DND-41 (cell line): ENCODE results near the gene ULK1.
A peak's percentile ranks its signal among the peaks of the same experiment; 100 is the strongest.

Source experiments
- ATAC-seq: fragments of 200-7000 bp; cut with Tn5 transposase; 3 replicates; pipeline ENCODE4 v1.9.1; 2021; ENCODE audit warnings: low read depth; ENCODE audit not compliant: insufficient read depth
- DNase-seq: peaks from one replicate; pipeline ENCODE4 v3.0.0-alpha.2; 2020
- H2AFZ ChIP-seq: 2 replicates; pipeline ENCODE4 v1.6.0; 2012; ENCODE audit warnings: low read depth, low read length
- H3K27ac ChIP-seq: 2 replicates; pipeline ENCODE4 v1.5.1; 2012; ENCODE audit warnings: low read length, inconsistent platforms
- H3K27me3 ChIP-seq: fragments of 200-600 bp; sonication (generic); 2 replicates; pipeline ENCODE4 v1.6.0; 2012; ENCODE audit warnings: low read length, mild to moderate bottlenecking, inconsistent platforms; ENCODE audit not compliant: insufficient read depth, poor library complexity
- H3K36me3 ChIP-seq: 2 replicates; pipeline ENCODE4 v1.5.1; 2012; ENCODE audit warnings: low read length, inconsistent platforms; ENCODE audit not compliant: insufficient read depth
- H3K4me1 ChIP-seq: 2 replicates; pipeline ENCODE4 v1.5.1; 2012; ENCODE audit warnings: mild to moderate bottlenecking, low read length; ENCODE audit not compliant: insufficient read depth
- H3K4me2 ChIP-seq: 2 replicates; pipeline ENCODE4 v1.6.0; 2012; ENCODE audit warnings: mild to moderate bottlenecking, moderate library complexity, low read length, inconsistent platforms; ENCODE audit not compliant: insufficient read depth
- H3K4me3 ChIP-seq, 2 experiments: fragments of 200-600 bp in 1 of 2; shearing (Covaris generic) in 1 of 2; 2 replicates each; pipeline ENCODE4 v1.5.1; 2012 to 2016; ENCODE audit warnings: inconsistent platforms in 2 of 2, low read length in 2 of 2, mild to moderate bottlenecking in 2 of 2, low read depth in 1 of 2, moderate library complexity in 1 of 2
- H3K79me2 ChIP-seq: 2 replicates; pipeline ENCODE4 v1.6.0; 2012; ENCODE audit warnings: low read length, inconsistent platforms; ENCODE audit not compliant: insufficient read depth
- H3K9ac ChIP-seq: 2 replicates; pipeline ENCODE4 v1.6.0; 2012; ENCODE audit warnings: low read depth, mild to moderate bottlenecking, inconsistent platforms, low read length, moderate library complexity
- H3K9me3 ChIP-seq: 2 replicates; pipeline ENCODE4 v1.5.1; 2012; ENCODE audit warnings: low read length, moderate library complexity, mild to moderate bottlenecking, inconsistent platforms; ENCODE audit not compliant: insufficient read depth, severe bottlenecking
- H4K20me1 ChIP-seq: 2 replicates; pipeline ENCODE4 v1.6.0; 2012; ENCODE audit warnings: low read length; ENCODE audit not compliant: insufficient read depth
- CTCF ChIP-seq: IDR thresholded peaks from 2 replicates; pipeline ENCODE4 v1.5.1; 2012; ENCODE audit warnings: borderline replicate concordance, low read length, moderate library complexity, mild to moderate bottlenecking; ENCODE audit not compliant: poor library complexity, severe bottlenecking; ENCODE audit errors: extremely low read depth
- EZH2 ChIP-seq: IDR thresholded peaks from 3 replicates; pipeline ENCODE4 v1.6.1; 2012; ENCODE audit warnings: borderline replicate concordance, low read depth, mild to moderate bottlenecking, moderate library complexity, low read length, inconsistent platforms; ENCODE audit not compliant: severe bottlenecking

Gene ULK1

DNA sequence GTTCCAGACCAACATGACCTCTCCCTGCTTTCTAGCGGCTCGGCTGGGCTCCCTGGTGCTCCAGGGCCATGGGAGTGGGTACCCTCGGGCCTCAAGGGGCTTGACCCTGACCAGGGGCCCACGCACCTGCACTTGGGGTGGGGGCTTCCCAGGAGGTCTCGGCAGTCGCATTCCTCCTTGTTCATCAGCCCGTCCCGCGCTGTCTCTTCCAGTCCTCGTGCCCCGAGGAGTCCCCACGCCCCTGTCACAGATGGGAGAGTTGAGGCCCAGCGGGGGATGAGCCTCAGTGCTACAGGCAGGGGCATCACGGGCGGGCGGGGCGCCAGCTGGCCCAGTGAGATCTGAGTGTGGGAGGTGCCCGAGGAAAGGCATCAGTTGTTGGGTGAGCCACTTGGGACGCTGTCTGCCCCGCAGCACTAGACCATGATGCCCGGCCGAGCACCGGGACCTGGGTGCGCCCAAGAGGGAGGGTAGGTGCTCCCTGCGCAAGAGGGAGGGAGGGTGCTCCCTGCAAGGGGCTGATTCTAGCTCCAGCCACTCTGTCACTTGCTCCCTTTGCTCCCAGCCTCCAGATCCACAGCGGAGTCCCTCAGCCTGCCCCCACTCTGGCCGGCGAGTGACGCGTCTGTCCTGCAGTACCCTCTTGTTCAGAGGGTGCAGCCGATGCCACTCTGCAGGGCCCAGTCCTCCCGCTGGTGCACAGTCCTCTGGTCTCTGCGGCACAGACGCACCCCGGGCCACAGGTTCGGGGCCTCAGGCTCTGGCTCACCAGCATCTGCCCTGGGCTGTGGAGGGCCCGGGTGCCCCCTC is 42.5 kb upstream of the ULK1 start:
- ATAC-seq (no peak; the same call in 2 of the 3 replicates), DNase-seq (no peak)
- Histone ChIP-seq H3K27me3 (no peaks in the 10 kb centered on the region), H3K27ac (no peak overlapping the region), H3K9me3 (no peaks in the 10 kb centered on the region), H3K4me3 (no peak overlapping the region), H2AFZ (no peak overlapping the region), H3K4me1 (0 out of 2 replicates have a peak, but pooled peaks cover 4% of the 10 kb centered on the region), H3K4me2 (no peak overlapping the region), H3K9ac (no peak overlapping the region), H3K36me3 (no peaks in the 10 kb centered on the region), H3K79me2 (no peaks in the 10 kb centered on the region), H4K20me1 (no peaks in the 10 kb centered on the region; the same call in 1 of the 2 replicates)
- TF ChIP-seq CTCF: no peak
- no peak for TF ChIP-seq EZH2

GRCh38 chr12:131852551-131853299 is 41.7 kb upstream of the ULK1 start:
- no peak for TF ChIP-seq EZH2
- no peak for TF ChIP-seq CTCF
- Histone ChIP-seq H3K4me1 (0 out of 2 replicates have a peak, but pooled peaks cover 4% of the 10 kb centered on the region), H3K36me3 (no peaks in the 10 kb centered on the region), H4K20me1 (no peaks in the 10 kb centered on the region; the same call in 1 of the 2 replicates), H3K4me3 (no peak overlapping the region), H3K27ac (no peak overlapping the region; the same call in 1 of the 2 replicates), H3K9ac (no peak overlapping the region), H3K79me2 (no peaks in the 10 kb centered on the region), H3K4me2 (no peak overlapping the region), H3K9me3 (no peaks in the 10 kb centered on the region), H2AFZ (no peak overlapping the region), H3K27me3 (no peaks in the 10 kb centered on the region)
- ATAC-seq (peak; percentile 66), DNase-seq (peak; percentile 43)

DNA sequence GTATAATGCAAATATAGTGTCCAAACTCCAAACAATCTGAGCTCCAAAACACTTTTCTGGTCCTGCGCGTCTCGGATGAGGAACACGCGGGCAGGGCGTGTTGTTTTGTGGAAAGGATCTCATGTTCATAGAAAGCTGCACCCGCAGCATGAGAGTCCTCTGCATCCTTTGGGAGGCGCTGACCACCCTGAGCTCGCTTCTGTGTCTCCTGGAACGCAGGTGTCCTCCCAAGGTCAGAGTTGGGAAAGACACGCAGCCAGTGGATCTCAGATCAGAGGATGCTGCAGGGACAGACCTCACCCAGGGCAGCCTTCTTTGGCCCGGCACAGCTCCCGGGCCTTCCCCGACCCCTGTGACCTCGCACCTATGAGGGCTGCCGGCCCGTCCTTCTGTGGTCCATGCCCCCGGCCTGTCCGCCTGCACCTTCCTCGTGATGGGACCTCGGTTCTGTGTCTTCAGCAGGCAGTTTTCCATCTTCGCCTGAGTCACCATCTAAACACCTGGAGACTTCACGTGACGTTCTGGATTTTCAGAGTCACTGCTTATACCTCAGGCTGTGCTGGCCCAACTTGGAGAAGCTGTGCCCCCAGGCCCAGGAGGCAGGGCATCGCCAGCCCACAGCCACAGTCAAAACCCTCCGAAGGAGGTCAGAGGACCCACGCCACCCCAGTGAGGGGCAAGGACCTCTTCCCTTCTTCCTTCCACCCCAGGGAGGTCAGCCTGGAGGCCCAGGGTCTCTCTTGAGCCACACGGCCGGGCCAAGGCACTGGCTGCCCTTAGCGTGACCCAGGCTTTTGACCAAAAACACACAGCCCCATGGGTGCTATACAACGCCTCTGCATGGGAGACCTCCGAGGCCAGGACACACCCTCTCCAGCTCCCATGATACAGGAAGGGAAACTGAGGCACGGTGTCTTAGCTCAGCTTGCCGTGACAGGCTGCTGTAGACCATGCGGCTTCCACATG is 40.3 kb upstream of the ULK1 start:
- Histone ChIP-seq H4K20me1 (no peaks in the 10 kb centered on the region; the same call in 1 of the 2 replicates), H3K4me2 (no peak overlapping the region), H3K27me3 (no peaks in the 10 kb centered on the region), H3K9ac (no peak overlapping the region), H3K4me3 (no peak overlapping the region), H2AFZ (no peak overlapping the region), H3K9me3 (no peaks in the 10 kb centered on the region), H3K4me1 (0 out of 2 replicates have a peak, but pooled peaks cover 4% of the 10 kb centered on the region), H3K36me3 (no peaks in the 10 kb centered on the region), H3K27ac (no peak overlapping the region), H3K79me2 (no peaks in the 10 kb centered on the region)
- TF ChIP-seq CTCF (no peak), EZH2 (no peak)
- ATAC-seq (no peak), DNase-seq (no peak)
